Ishikawa (cell line): ENCODE measurements around the gene PTPRN2.

Experiments
- CEBPB ChIP-seq: IDR thresholded peaks from 2 replicates; pipeline ENCODE4 v1.6.1; 2012
- CREB1 ChIP-seq: IDR thresholded peaks from 2 replicates; pipeline ENCODE4 v1.6.1; 2012; ENCODE audit warnings: low read depth
- EGR1 ChIP-seq: IDR thresholded peaks from 2 replicates; pipeline ENCODE4 v1.6.1; 2012
- EP300 ChIP-seq: IDR thresholded peaks from 2 replicates; pipeline ENCODE4 v1.6.1; 2012; ENCODE audit warnings: borderline replicate concordance
- FOXM1 ChIP-seq: IDR thresholded peaks from 2 replicates; pipeline ENCODE4 v1.6.1; 2012; ENCODE audit warnings: low read depth, borderline replicate concordance
- MAX ChIP-seq: IDR thresholded peaks from 2 replicates; pipeline ENCODE4 v1.6.1; 2012
- NFIC ChIP-seq: IDR thresholded peaks from 2 replicates; pipeline ENCODE4 v1.6.1; 2012
- RAD21 ChIP-seq: IDR thresholded peaks from 2 replicates; pipeline ENCODE4 v1.6.1; 2012; ENCODE audit warnings: low read depth
- REST ChIP-seq: IDR thresholded peaks from 2 replicates; pipeline ENCODE4 v1.6.1; 2012; ENCODE audit warnings: low read depth, mild to moderate bottlenecking
- TAF1 ChIP-seq: IDR thresholded peaks from 2 replicates; pipeline ENCODE4 v1.6.1; 2012; ENCODE audit warnings: low read depth, mild to moderate bottlenecking
- TCF12 ChIP-seq: IDR thresholded peaks from 2 replicates; pipeline ENCODE4 v1.6.1; 2012; ENCODE audit warnings: low read depth
- TEAD4 ChIP-seq: IDR thresholded peaks from 2 replicates; pipeline ENCODE4 v1.6.1; 2012
- USF1 ChIP-seq: IDR thresholded peaks from 2 replicates; pipeline ENCODE4 v1.6.1; 2012
- YY1 ChIP-seq: IDR thresholded peaks from 2 replicates; pipeline ENCODE4 v1.6.1; 2012; ENCODE audit warnings: low read depth
- ZBTB7A ChIP-seq: IDR thresholded peaks from 2 replicates; pipeline ENCODE4 v1.6.1; 2012; ENCODE audit warnings: low read depth

PTPRN2 gene

GRCh38 chr7:157881048-157881771, 706.4 kb downstream of the PTPRN2 start:
- TF ChIP-seq EGR1: no peak
- no peak for TF ChIP-seq FOXM1
- no peak for TF ChIP-seq TAF1
- TF ChIP-seq YY1: no peak
- no peak for TF ChIP-seq RAD21
- TF ChIP-seq TCF12: no peak
- TF ChIP-seq NFIC: no peak
- no peak for TF ChIP-seq MAX
- no peak for TF ChIP-seq REST
- TF ChIP-seq USF1: no peak
- no peak for TF ChIP-seq TEAD4
- TF ChIP-seq EP300: no peak
- TF ChIP-seq CEBPB: no peak
- no peak for TF ChIP-seq CREB1

GRCh38 chr7:157879391-157879790, 708.2 kb downstream of the PTPRN2 start:
- TF ChIP-seq EP300: no peak
- TF ChIP-seq MAX: no peak
- TF ChIP-seq ZBTB7A: no peak
- TF ChIP-seq REST: no peak
- TF ChIP-seq CREB1: no peak
- no peak for TF ChIP-seq YY1
- no peak for TF ChIP-seq TEAD4
- no peak for TF ChIP-seq RAD21
- TF ChIP-seq EGR1: no peak
- TF ChIP-seq CEBPB: no peak
- TF ChIP-seq TAF1: no peak
- TF ChIP-seq USF1: no peak
- no peak for TF ChIP-seq FOXM1
- no peak for TF ChIP-seq NFIC
- no peak for TF ChIP-seq TCF12

- no peak for TF ChIP-seq TAF1
These were observed 710.1 kb downstream of the PTPRN2 start for GRCh38 chr7:157877298-157878090.

- no peak for TF ChIP-seq FOXM1
- no peak for TF ChIP-seq NFIC
- no peak for TF ChIP-seq YY1
- TF ChIP-seq TAF1: no peak
- no peak for TF ChIP-seq TEAD4
These were observed 710.9 kb downstream of the PTPRN2 start for GRCh38 chr7:157876469-157877285.
